ENCODE measurements around the gene FAM32A. TPM values are rescaled to one million over a fixed set of nuclear protein-coding genes. Genes with fewer than 3 reads are reported as not detected.
A peak's percentile ranks its signal among the peaks of the same experiment; 100 is the strongest.

The FAM32A gene
- total and polyA plus RNA-seq, 12 donors, result 68.1 to 159 (median 89.8) TPM

GRCh38 chr19:16198370-16198651, 13.1 kb downstream of the FAM32A start:
- TF ChIP-seq CTCF (IDR thresholded peaks at IDR 0.05) (no peak), POLR2A (IDR thresholded peaks at IDR 0.05) (no peak)
- intact Hi-C loops (cut with DNase I), result no loop called here
- 0 to 1% (median 0%) methylated on average over 5 to 18 of the region's 18 CpGs for WGBS, 4 donors
- peak overlapping the region; percentile 50 to 76 (median 68) for H3K4me3 ChIP-seq
- H3K27ac ChIP-seq, result peak overlapping the region in 3 of 5 donors; percentile 69 to 90 (median 75)
- DNase-seq, result no peak
- peaks cover 0 to 14% of the 10 kb centered on the region in 2 donors for H3K36me3 ChIP-seq (replicated peaks in 1 of 2)
- H3K9me3 ChIP-seq (replicated peaks in 1 of 3), result no peaks in the 10 kb centered on the region
- H3K4me1 ChIP-seq (replicated peaks in 1 of 2), result peaks cover 21 to 37% of the 10 kb centered on the region in 2 donors
- H3K27me3 ChIP-seq, result no peaks in the 10 kb centered on the region

GRCh38 chr19:16199275-16199932, 14.2 kb downstream of the FAM32A start:
- H3K9me3 ChIP-seq (replicated peaks in 1 of 3), result no peaks in the 10 kb centered on the region
- TF ChIP-seq POLR2A (IDR thresholded peaks at IDR 0.05), result no peak
- TF ChIP-seq CTCF (IDR thresholded peaks at IDR 0.05), result no peak
- H3K36me3 ChIP-seq (replicated peaks in 1 of 2), result peaks cover 0 to 17% of the 10 kb centered on the region in 2 donors
- H3K27me3 ChIP-seq, result no peaks in the 10 kb centered on the region
- 86 to 93% (median 93%) methylated on average over 3 to 9 of the region's 9 CpGs for WGBS, 4 donors
- H3K27ac ChIP-seq, result peak overlapping the region in 1 of 5 donors; percentile 66
- DNase-seq, result no peak
- no peak overlapping the region for H3K4me3 ChIP-seq
- H3K4me1 ChIP-seq (replicated peaks in 1 of 2), result peaks cover 21 to 37% of the 10 kb centered on the region in 2 donors
- intact Hi-C loops (cut with DNase I), result no loop called here

- Histone ChIP-seq H3K9me3 (replicated peaks in 1 of 3) (no peaks in the 10 kb centered on the region), H3K4me1 (replicated peaks in 1 of 2) (peaks cover 23 to 41% of the 10 kb centered on the region in 2 donors), H3K27me3 (no peaks in the 10 kb centered on the region), H3K4me3 (no peak overlapping the region), H3K36me3 (replicated peaks in 1 of 2) (peaks cover 0 to 20% of the 10 kb centered on the region in 2 donors), H3K27ac (peak overlapping the region in 1 of 5 donors; percentile 66)
- WGBS, 4 donors, result 75 to 79% (median 77%) methylated on average over 20 of the region's 20 CpGs
- DNase-seq, result peak in 3 of 7 donors; percentile 60 to 77 (median 69)
- TF ChIP-seq POLR2A (IDR thresholded peaks at IDR 0.05) (no peak), CTCF (IDR thresholded peaks at IDR 0.05) (no peak)
- intact Hi-C loops (cut with DNase I), result no loop called here
These were observed 15.1 kb downstream of the FAM32A start for GRCh38 chr19:16200038-16201010.

GRCh38 chr19:16201011-16201391, 15.8 kb downstream of the FAM32A start:
- Histone ChIP-seq H3K27me3 (no peaks in the 10 kb centered on the region), H3K36me3 (replicated peaks in 1 of 2) (peaks cover 0 to 26% of the 10 kb centered on the region in 2 donors), H3K9me3 (replicated peaks in 1 of 3) (no peaks in the 10 kb centered on the region), H3K27ac (no peak overlapping the region), H3K4me3 (no peak overlapping the region), H3K4me1 (replicated peaks in 1 of 2) (peaks cover 28 to 46% of the 10 kb centered on the region in 2 donors)
- WGBS, 4 donors, result 87 to 92% (median 91%) methylated on average over 4 of the region's 4 CpGs
- intact Hi-C loops (cut with DNase I), result no loop called here
- TF ChIP-seq CTCF (IDR thresholded peaks at IDR 0.05) (no peak), POLR2A (IDR thresholded peaks at IDR 0.05) (no peak)
- no peak for DNase-seq

All from adrenal gland (tissue), 12 donors.